ENCODE results near the gene PTPN1. TPM values are rescaled to one million over a fixed set of nuclear protein-coding genes. Genes with fewer than 3 reads are reported as not detected.

PTPN1 gene
- total RNA-seq, 2 experiments from 2014 or later, result 62.5 to 74.7 TPM

DNA sequence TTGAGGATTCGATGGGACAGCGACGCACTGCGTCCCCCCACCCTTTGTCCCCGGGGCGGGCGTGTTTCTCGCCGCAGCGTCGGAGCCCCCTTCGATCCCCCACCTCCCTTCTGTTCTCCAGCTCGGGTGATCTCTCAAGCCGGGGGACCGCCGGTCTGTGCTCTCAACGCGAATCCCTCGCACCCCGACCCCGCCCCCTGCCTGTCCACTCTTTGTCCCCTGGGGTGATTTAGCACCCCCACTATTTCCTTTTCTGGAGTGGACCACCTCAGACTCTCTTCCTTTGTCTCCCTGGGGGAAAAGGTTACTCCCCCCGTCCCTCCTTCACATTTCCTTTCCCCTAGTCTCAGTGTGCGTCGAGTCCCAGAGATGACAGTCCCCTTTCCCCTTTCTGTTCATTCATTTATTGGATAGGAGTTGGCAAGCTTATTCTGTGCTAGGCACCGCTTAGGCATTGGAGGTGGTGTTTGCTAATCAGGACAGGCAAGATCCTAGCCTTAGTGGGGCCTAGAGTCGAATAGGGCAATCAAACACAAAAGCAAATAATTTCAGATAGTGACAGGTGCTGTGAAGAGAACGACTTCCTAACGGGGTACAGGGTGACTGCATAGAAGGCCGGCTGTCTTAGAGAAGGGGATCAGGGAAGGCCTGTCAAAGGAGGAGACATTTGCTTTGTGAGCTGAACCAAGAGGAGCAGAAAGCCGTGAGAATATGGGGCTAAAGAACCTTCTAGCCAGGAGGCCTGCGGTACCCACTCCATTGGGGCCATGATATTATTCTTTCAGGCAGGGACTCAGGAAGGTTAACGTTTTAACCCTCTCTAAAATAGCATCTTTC is 741 bp downstream of the PTPN1 start:
- peak; percentile 55 for DNase-seq
- no peaks in the 10 kb centered on the region for H3K27me3 Mint-ChIP-seq
- H3K27ac Mint-ChIP-seq, result peak overlapping the region; percentile 81
- ATAC-seq, result peak; percentile 3
- H3K36me3 Mint-ChIP-seq, result peaks cover 24% of the 10 kb centered on the region
- CTCF ChIA-PET, result interaction anchor here (0.8 to 6.8 kb wide), 18 partner anchors 8 to 320 kb away, joined by 3 to 40 read pairs (median 4); partner anchors contain the start of gene CEBPB
- peak overlapping the region; percentile 95 for H3K4me3 Mint-ChIP-seq
- peaks cover 47% of the 10 kb centered on the region for H3K4me1 Mint-ChIP-seq
- no peaks in the 10 kb centered on the region for H3K9me3 Mint-ChIP-seq (ENCODE audit: low read depth)

DNA sequence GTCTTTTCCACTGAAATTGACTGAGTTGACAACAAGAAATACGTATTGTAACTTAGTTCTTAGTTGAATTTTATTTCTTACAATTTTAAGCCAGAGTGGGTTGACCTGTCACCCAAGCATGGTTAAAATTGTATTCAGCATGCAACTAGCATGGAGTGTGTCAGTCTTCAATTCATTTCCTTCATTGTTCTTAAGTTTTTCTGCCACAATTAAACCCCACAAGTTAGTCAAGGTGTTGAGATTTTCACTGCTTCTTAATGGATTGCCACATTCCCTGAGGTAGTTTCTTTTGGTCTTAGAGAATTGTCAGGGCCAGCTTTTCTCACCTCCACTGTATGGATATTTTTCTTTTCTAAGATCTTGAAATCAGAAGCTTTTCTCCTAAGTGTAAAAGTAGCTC is 2.1 kb downstream of the PTPN1 start:
- Mint-ChIP-seq H3K36me3 (peaks cover 32% of the 10 kb centered on the region), H3K27me3 (no peaks in the 10 kb centered on the region), H3K9me3 (ENCODE audit: low read depth) (no peaks in the 10 kb centered on the region), H3K4me1 (peaks cover 59% of the 10 kb centered on the region), H3K4me3 (peak overlapping the region; percentile 95), H3K27ac (peak overlapping the region; percentile 81)
- no peak for DNase-seq
- CTCF ChIA-PET, result interaction anchor here (0.8 to 6.8 kb wide), 11 partner anchors 9 to 356 kb away, joined by 3 to 40 read pairs (median 7); no protein-coding TSS in a partner anchor
- ATAC-seq, result no peak

DNA sequence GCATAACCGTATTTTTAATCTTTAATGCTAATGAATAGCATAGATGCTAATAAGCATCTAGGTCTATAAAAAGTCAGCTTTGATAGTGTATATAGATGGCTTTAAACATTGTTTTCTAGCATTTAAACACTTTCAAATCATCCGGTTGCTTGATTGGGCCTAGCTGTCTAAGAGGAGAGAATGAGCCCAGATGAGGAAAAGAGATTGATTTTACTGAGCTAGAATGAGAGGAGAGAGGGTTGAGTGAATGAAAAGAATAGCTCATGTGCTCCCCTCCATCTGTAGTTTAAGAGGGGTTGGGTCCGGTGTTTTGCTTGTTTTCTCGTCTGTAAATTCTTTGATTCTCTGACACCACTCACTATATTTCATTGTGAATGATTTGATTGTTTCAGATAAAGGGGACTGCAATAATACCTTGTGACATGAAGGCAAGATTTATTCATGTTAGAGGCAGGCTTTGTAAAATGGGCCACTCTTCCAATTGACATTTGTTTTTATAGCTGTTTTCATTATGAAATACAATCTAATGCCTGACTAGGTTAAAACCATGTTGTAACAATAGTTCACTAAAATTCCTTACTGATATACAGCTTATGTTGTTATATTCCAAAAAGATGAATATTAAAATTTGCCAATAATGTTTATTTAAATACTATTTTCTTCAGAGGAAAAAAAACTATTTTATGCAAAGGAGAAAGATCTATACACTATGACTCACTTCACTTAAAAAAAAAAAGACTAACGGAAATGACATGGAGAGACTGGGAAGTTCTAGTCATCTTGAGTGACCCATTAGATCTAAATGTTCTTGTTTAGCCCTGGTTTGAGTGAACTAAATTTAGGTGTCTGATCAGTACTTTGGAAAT is 3.2 kb downstream of the PTPN1 start:
- Mint-ChIP-seq H3K27me3 (no peaks in the 10 kb centered on the region), H3K4me1 (peaks cover 70% of the 10 kb centered on the region), H3K9me3 (ENCODE audit: low read depth) (no peaks in the 10 kb centered on the region), H3K4me3 (peak overlapping the region; percentile 95), H3K27ac (peak overlapping the region; percentile 81), H3K36me3 (peaks cover 36% of the 10 kb centered on the region)
- ATAC-seq (no peak), DNase-seq (no peak)
- CTCF ChIA-PET, result interaction anchor here (0.8 to 6.8 kb wide), 14 partner anchors 9 to 357 kb away, joined by 3 to 40 read pairs (median 6); partner anchors contain the start of gene BCAS4

DNA sequence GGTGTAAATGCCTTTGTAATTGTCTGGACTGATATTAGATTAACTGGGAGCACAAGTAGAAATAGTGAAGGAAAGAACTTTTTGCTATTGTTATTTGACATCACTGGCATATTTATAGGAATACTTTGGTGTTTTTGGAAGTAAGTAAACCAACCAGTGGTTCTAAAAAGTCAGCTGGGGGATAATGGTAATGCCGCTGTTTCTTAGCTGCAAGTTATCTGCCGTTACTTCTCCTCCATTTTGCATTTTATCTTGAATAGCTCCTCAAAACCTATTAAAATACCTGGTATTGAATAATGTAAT is 3.8 kb downstream of the PTPN1 start:
- H3K9me3 Mint-ChIP-seq (ENCODE audit: low read depth), result no peaks in the 10 kb centered on the region
- H3K27ac Mint-ChIP-seq, result peak overlapping the region; percentile 81
- DNase-seq (no peak), ATAC-seq (no peak)
- peaks cover 38% of the 10 kb centered on the region for H3K36me3 Mint-ChIP-seq
- CTCF ChIA-PET, result interaction anchor here (1.1 to 6.8 kb wide), 12 partner anchors 9 to 281 kb away, joined by 3 to 40 read pairs (median 4); partner anchors contain the start of gene BCAS4
- peaks cover 73% of the 10 kb centered on the region for H3K4me1 Mint-ChIP-seq
- H3K27me3 Mint-ChIP-seq, result no peaks in the 10 kb centered on the region
- peak overlapping the region; percentile 95 for H3K4me3 Mint-ChIP-seq

DNA sequence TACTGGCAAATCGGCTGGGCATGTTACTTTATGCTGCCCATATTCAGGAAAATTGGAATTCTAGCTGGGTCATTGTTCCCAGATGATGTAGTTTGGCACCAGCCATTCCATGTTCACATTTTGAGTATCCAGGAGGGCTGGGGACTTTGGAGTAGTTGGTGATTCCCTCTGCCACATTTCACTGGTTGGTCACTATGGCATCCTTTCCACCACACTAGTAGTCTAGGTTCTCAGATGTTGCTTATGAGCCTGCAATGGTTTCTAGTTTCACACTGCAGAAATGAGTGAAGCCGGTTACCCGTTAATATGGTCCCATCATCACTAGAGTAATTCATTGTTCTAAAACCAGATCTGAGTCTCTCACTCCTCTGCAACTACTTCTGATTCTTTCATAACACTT is 4.6 kb downstream of the PTPN1 start:
- H3K36me3 Mint-ChIP-seq, result peaks cover 43% of the 10 kb centered on the region
- no peaks in the 10 kb centered on the region for H3K9me3 Mint-ChIP-seq (ENCODE audit: low read depth)
- peaks cover 75% of the 10 kb centered on the region for H3K4me1 Mint-ChIP-seq
- H3K27me3 Mint-ChIP-seq, result no peaks in the 10 kb centered on the region
- H3K4me3 Mint-ChIP-seq, result peak overlapping the region; percentile 95
- H3K27ac Mint-ChIP-seq, result peak overlapping the region; percentile 81
- CTCF ChIA-PET, result interaction anchor here (0.8 to 6.8 kb wide), 8 partner anchors 9 to 280 kb away, joined by 3 to 40 read pairs (median 4); partner anchors contain the start of gene BCAS4
- ATAC-seq (no peak), DNase-seq (no peak)

DNA sequence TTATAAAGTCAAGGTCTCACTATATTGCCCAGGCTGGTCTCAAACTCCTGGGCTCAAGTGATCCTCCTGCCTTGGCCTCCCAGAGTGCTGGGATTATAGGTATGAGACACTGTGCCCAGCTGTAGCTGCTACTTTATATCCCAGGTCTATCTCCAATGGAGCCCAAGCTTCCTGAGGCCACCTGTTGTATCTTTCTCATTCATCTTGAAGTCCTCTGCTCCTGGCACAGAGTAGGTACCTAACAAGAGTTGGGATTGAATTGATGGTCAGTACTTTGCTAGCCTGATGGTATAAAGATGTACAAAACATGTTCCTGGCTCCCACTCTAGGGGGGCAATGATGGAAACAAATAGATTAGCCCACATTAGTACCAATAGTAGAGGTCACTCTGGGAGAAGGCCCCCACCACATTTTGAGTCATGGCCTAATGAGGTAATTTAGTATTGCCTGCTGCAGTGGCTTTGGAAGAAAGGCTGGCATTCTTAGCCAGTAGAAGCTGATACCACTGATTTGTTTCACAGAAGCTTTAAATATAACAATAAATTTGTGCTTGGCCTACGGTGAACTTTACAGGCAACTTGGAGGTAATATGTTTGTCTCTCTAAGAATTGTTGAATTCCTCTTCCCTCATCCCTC is 5.4 kb downstream of the PTPN1 start:
- DNase-seq (no peak), ATAC-seq (no peak)
- H3K27me3 Mint-ChIP-seq, result no peaks in the 10 kb centered on the region
- CTCF ChIA-PET, result interaction anchor here (0.8 to 4.8 kb wide), 8 partner anchors 8 to 64 kb away, joined by 3 to 17 read pairs (median 4); no protein-coding TSS in a partner anchor
- peaks cover 48% of the 10 kb centered on the region for H3K36me3 Mint-ChIP-seq
- H3K27ac Mint-ChIP-seq, result peak overlapping the region; percentile 95
- H3K9me3 Mint-ChIP-seq (ENCODE audit: low read depth), result no peaks in the 10 kb centered on the region
- H3K4me1 Mint-ChIP-seq, result peaks cover 82% of the 10 kb centered on the region
- H3K4me3 Mint-ChIP-seq, result peak overlapping the region; percentile 76

DNA sequence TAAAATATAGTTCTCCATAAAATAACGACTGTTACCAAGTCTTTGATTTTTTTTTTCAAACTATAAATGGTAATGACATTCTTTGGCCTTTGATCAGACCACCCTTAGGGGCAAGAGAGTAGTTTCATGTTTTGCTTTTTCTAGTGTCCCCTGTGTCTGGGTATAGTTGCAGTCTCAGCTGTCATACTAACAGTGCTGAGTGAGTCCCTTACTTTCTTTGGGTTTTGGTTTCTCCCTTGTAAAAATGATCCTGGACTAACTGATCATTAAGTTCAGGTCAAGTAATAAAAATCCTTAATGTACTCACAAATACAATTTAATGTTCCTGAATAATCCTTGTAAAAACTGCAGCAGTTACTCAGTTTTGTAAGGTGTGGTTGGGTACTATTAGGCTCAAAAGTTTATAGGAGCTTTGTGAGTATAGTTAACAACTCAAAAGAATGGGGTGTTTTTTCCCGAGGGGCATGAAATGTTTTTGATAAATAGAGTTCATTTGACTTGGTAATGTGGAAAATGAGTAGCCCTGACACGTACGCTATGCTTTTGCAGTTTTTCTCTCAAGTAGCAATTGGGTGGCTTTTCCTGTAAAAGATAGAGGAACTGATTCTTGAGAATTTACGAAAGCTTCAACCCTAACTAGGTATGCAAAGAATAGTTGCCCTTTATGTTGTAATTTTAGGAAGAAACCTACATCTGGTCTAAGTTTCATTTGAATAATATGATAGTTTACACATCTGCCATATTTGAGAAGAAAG is 6.2 kb downstream of the PTPN1 start:
- H3K9me3 Mint-ChIP-seq (ENCODE audit: low read depth), result no peaks in the 10 kb centered on the region
- H3K27me3 Mint-ChIP-seq, result no peaks in the 10 kb centered on the region
- DNase-seq (no peak), ATAC-seq (no peak)
- peak overlapping the region; percentile 95 for H3K27ac Mint-ChIP-seq
- CTCF ChIA-PET, result interaction anchor here (0.7 to 4.8 kb wide), 12 partner anchors 10 to 72 kb away, joined by 3 to 17 read pairs (median 4); no protein-coding TSS in a partner anchor
- H3K36me3 Mint-ChIP-seq, result peaks cover 49% of the 10 kb centered on the region
- H3K4me1 Mint-ChIP-seq, result peaks cover 88% of the 10 kb centered on the region
- H3K4me3 Mint-ChIP-seq, result peak overlapping the region; percentile 76

DNA sequence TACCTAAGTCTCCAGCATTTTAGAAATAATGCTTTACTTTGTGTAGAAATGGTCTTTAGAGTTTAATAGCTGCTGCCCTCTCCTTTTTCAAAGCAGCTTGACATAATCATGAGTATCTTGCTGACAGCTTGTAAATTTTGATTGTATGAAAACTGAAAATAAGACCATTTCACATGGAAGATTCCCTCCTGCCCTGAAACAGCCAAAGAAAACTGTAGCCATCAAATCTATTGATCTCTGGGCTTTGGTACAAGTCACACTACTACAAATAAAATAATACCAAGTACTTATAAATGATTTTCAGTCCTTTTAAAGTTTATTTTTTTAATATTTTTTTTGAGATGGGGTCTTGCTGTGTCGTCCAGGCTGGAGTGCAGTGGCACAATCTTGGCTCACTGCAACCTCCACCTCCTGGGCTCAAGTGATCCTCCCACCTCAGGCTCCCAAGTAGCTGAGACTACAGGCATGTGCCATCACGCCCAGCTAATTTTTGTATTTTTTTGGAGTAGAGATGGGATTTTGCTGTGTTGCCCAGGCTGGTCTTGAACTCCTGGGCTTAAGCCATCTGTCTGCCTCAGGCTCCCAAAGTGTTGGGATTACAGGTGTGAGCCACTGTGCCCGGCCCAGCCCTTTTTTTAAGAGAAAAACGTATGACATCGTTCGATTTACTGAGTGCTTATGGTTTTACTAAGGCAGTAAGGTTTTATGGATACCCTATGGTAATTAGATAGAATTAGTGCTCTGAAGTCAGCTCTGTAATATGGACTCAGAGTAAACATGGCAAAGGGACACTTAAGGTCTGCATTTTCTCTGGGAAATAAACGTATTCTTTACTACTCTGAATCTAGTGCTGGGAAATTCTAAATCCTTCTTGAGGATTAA is 7.0 kb downstream of the PTPN1 start:
- Mint-ChIP-seq H3K27me3 (no peaks in the 10 kb centered on the region), H3K27ac (peak overlapping the region; percentile 95), H3K4me3 (peak overlapping the region; percentile 76), H3K36me3 (peaks cover 53% of the 10 kb centered on the region), H3K4me1 (peaks cover 91% of the 10 kb centered on the region), H3K9me3 (ENCODE audit: low read depth) (no peaks in the 10 kb centered on the region)
- CTCF ChIA-PET, result interaction anchor here (0.5 to 4.8 kb wide), 13 partner anchors 11 to 329 kb away, joined by 3 to 17 read pairs (median 4); no protein-coding TSS in a partner anchor
- DNase-seq, result no peak
- ATAC-seq, result no peak

DNA sequence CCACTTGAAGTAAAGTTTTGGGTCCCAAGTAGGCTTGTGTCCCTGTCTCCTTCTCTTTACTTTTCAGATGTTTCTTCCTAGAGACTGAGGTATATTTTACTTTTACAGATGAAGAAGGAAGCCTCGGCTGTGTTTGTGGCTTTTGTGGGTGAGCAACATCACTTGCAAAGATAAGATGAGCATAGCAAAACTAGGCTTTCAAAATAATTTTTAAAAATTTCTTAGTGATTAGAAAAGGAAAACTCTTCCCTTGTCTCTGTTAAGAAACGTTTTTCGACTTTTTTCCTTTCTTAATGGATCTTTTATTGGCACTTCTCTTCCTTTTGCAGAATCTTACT is 7.6 kb downstream of the PTPN1 start:
- Mint-ChIP-seq H3K4me3 (peak overlapping the region; percentile 76), H3K27me3 (no peaks in the 10 kb centered on the region), H3K4me1 (peaks cover 88% of the 10 kb centered on the region), H3K9me3 (ENCODE audit: low read depth) (no peaks in the 10 kb centered on the region), H3K27ac (peak overlapping the region; percentile 95), H3K36me3 (peaks cover 50% of the 10 kb centered on the region)
- DNase-seq (peak; percentile 76), ATAC-seq (no peak)
- CTCF ChIA-PET, result interaction anchor here (0.5 to 4.8 kb wide), 8 partner anchors 13 to 1011 kb away, joined by 3 to 17 read pairs (median 4); no protein-coding TSS in a partner anchor

DNA sequence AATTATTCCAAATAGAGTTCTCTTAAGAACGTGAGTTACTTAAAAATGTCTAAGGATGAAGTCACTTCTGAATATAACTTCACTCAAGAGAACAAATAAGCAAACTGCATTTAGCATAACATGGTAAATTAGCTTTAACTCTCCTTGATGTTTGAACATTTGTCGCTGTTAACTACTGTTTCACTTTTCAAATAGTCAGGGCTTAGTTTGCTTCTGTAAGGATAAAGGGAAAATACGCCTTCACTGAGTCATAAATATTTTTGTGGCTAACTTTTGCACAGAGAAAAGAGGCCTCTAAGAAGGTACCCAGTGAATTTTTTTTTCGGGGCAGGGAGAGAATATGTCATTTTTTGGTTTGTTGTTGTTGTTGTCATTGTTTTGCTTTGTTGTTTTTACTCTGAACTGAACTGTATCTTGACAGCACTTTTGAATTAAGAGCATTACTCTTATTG is 8.1 kb downstream of the PTPN1 start:
- peak overlapping the region; percentile 76 for H3K4me3 Mint-ChIP-seq
- no peaks in the 10 kb centered on the region for H3K27me3 Mint-ChIP-seq
- peak overlapping the region; percentile 95 for H3K27ac Mint-ChIP-seq
- no peaks in the 10 kb centered on the region for H3K9me3 Mint-ChIP-seq (ENCODE audit: low read depth)
- CTCF ChIA-PET, result interaction anchor here (1.1 to 4.8 kb wide), 7 partner anchors 13 to 1012 kb away, joined by 3 to 17 read pairs (median 3); no protein-coding TSS in a partner anchor
- H3K36me3 Mint-ChIP-seq, result peaks cover 51% of the 10 kb centered on the region
- DNase-seq, result no peak
- peak; percentile 31 for ATAC-seq
- peaks cover 90% of the 10 kb centered on the region for H3K4me1 Mint-ChIP-seq

DNA sequence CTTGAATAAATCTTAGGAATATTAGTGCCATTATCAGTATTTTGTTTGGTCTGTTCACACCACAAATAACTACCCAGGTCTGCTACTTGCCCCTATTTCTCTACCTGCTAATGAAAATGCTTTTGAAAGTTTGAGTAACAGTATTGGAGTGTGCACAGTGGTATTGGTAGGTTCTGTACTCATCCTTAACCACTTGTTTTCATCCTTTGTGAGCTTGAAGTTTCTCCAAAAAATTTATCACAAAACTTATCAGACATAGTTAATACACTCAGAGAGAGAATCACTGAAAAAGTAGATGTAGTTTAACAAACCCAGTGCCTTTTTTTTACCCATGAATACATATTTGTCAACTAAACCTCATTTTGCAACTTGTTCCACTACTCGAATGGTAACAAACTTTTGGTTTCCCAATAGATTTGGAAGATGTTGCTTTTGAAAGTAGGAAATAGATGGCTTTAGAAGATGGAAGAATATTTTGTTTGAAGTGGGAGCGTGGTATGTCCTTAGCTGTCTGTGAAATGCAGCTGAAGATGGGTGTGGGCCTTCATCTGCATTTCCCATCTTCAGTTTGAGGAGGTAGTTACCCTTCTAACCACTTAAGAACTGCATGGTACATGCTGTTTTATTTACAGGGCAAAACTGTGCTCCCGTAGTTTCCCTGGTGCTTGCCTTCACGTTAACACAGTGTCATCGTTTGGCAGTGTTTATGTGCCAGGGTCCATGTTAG is 9.0 kb downstream of the PTPN1 start:
- DNase-seq (peak; percentile 56), ATAC-seq (peak; percentile 20)
- CTCF ChIA-PET, result interaction anchor here (1.2 to 4.8 kb wide), 11 partner anchors 9 to 1013 kb away, joined by 3 to 17 read pairs (median 3); partner anchors contain the start of gene PTPN1
- H3K27ac Mint-ChIP-seq, result peak overlapping the region; percentile 95
- H3K4me1 Mint-ChIP-seq, result peaks cover 91% of the 10 kb centered on the region
- no peaks in the 10 kb centered on the region for H3K9me3 Mint-ChIP-seq (ENCODE audit: low read depth)
- H3K36me3 Mint-ChIP-seq, result peaks cover 52% of the 10 kb centered on the region
- peak overlapping the region; percentile 76 for H3K4me3 Mint-ChIP-seq
- no peaks in the 10 kb centered on the region for H3K27me3 Mint-ChIP-seq
